GM12878 (cell line): ENCODE results near the gene SUPT4H1. TPM values are rescaled to one million over a fixed set of nuclear protein-coding genes. Genes with fewer than 3 reads are reported as not detected.

Experiments used
- ATAC-seq: fragments of 200-7000 bp; cut with Tn5 transposase; 3 replicates; pipeline ENCODE4 v1.9.1; 2020; ENCODE audit warnings: mild to moderate bottlenecking, moderate library complexity
- BruUV-seq: library from RNA; stranded (reverse); fragments of 400-500 nt; replicated peaks from 2 replicates; lab custom pipeline; 2021; lab: Mats Ljungman, UMichigan
- CTCF ChIA-PET: fragments of 300-600 bp; sonication (Branson Sonifier 250); formaldehyde crosslinking; extraction: SDS; loops from one replicate; lab custom pipeline; 2021; ENCODE audit warnings: inconsistent platforms; lab: Yijun Ruan, JAX
- POLR2A ChIA-PET: fragments of 350-600 bp; formaldehyde crosslinking; extraction: SDS; loops from one replicate; lab custom pipeline; 2021; ENCODE audit warnings: inconsistent platforms; lab: Charles Lee
- RAD21 ChIA-PET: fragments of 300-600 bp; sonication (Branson Sonifier 250); formaldehyde crosslinking; loops from one replicate; lab custom pipeline; 2023; ENCODE audit warnings: antibody characterized with exemption; ENCODE audit not compliant: unreplicated experiment; lab: Charles Lee
- SMC1A ChIA-PET: fragments of 300-600 bp; sonication (Branson Sonifier 250); formaldehyde crosslinking; loops from one replicate; lab custom pipeline; 2023; ENCODE audit not compliant: unreplicated experiment, uncharacterized antibody; lab: Charles Lee
- DNase-seq: peaks from one replicate; pipeline ENCODE4 v3.0.0-alpha.2; 2011; ENCODE audit warnings: low read depth, low spot score
- FAIRE-seq: peaks from 3 replicates; lab custom pipeline; 2011; peaks lifted over from hg19 to GRCh38; lab: Jason Lieb, UNC
- H2AFZ ChIP-seq: 2 replicates; pipeline ENCODE4 v1.6.0; 2011; ENCODE audit warnings: low read depth, low read length, control low read depth; ENCODE audit not compliant: control insufficient read depth
- H3K27ac ChIP-seq: 2 replicates; pipeline ENCODE4 v1.5.1; 2011; ENCODE audit warnings: control low read depth; ENCODE audit not compliant: control insufficient read depth, insufficient read depth
- H3K27me3 ChIP-seq, 2 experiments: replicated peaks in 1 of 2; 2 replicates each; pipeline versions ENCODE4 v1.6.0 to v1.6.1; 2011; ENCODE audit warnings: low read length in 1 of 2; ENCODE audit not compliant: control insufficient read depth in 2 of 2, insufficient read depth in 2 of 2
- H3K36me3 ChIP-seq, 2 experiments: 2 replicates each; pipeline ENCODE4 v1.5.1; 2011; ENCODE audit warnings: low read length in 1 of 2; ENCODE audit not compliant: control insufficient read depth in 2 of 2, insufficient read depth in 2 of 2
- H3K4me1 ChIP-seq: 2 replicates; pipeline ENCODE4 v1.6.1; 2011; ENCODE audit warnings: mild to moderate bottlenecking, low read length, moderate library complexity, mixed read lengths; ENCODE audit not compliant: control insufficient read depth, insufficient read depth
- H3K4me2 ChIP-seq: 2 replicates; pipeline ENCODE4 v1.6.0; 2011; ENCODE audit warnings: control low read depth; ENCODE audit not compliant: control insufficient read depth, insufficient read depth
- H3K4me3 ChIP-seq: fragments of 200-600 bp; sonication (generic); 2 replicates; pipeline ENCODE4 v1.5.1; 2016
- H3K79me2 ChIP-seq: 2 replicates; pipeline ENCODE4 v1.6.0; 2011; ENCODE audit warnings: low read length; ENCODE audit not compliant: control insufficient read depth, insufficient read depth
- H3K9ac ChIP-seq: 2 replicates; pipeline ENCODE4 v1.8.0; 2011; ENCODE audit warnings: low read length, control low read depth, mixed read lengths; ENCODE audit not compliant: control insufficient read depth, insufficient read depth
- H3K9me3 ChIP-seq: replicated peaks from 3 replicates; pipeline ENCODE4 v1.5.1; 2011; ENCODE audit warnings: mild to moderate bottlenecking, low read length; ENCODE audit not compliant: control insufficient read depth, insufficient read depth
- H4K20me1 ChIP-seq: 2 replicates; pipeline ENCODE4 v1.6.0; 2011; ENCODE audit not compliant: control insufficient read depth, insufficient read depth
- NFYA ChIP-seq: IDR thresholded peaks from 2 replicates; pipeline ENCODE4 v1.6.1; 2011; ENCODE audit warnings: low read depth, mild to moderate bottlenecking, low read length, improper control_type of control experiment, borderline replicate concordance
- NR2C2 ChIP-seq: IDR thresholded peaks from 2 replicates; pipeline ENCODE4 v1.6.1; 2011; ENCODE audit warnings: borderline replicate concordance, low read depth; ENCODE audit not compliant: control insufficient read depth, insufficient read length
- PKNOX1 ChIP-seq: fragments of 450-650 bp; IDR thresholded peaks from 2 replicates; pipeline ENCODE4 v1.6.1; 2016; ENCODE audit warnings: mild to moderate bottlenecking
- POLR2A ChIP-seq: IDR thresholded peaks from 2 replicates; pipeline ENCODE4 v1.6.1; 2011; ENCODE audit warnings: low read depth, mild to moderate bottlenecking, low read length
- RUNX3 ChIP-seq: IDR thresholded peaks from 2 replicates; pipeline ENCODE4 v1.6.1; 2012; ENCODE audit warnings: low read length, inconsistent platforms
- ZNF622 ChIP-seq: fragments of 450-650 bp; IDR thresholded peaks from 2 replicates; pipeline ENCODE4 v1.6.1; 2017; ENCODE audit warnings: mild to moderate bottlenecking, inconsistent platforms
- WGBS: methylation state at CpG from one replicate; pipeline ENCODE4 v1.1.6; 2016; ENCODE audit warnings: low lambda C conversion rate; ENCODE audit not compliant: insufficient replicate concordance, insufficient coverage; ENCODE audit errors: missing lambda C conversion rate; 5-methylcytosine and 5-hydroxymethylcytosine counted together
- in situ Hi-C: fragments of 300-500 bp; cut with MboI; formaldehyde crosslinking; loops from 9 replicates; pipeline ENCODE4 v1.14.3; 2018; ENCODE audit warnings: mixed read lengths
- intact Hi-C: fragments of 100-400 bp; cut with micrococcal nuclease; formaldehyde crosslinking; loops from one replicate; pipeline ENCODE4 v1.14.2; 2022; ENCODE audit not compliant: unreplicated experiment
- polyA plus RNA-seq, 11 experiments: library from polyadenylated mRNA; depleted of rRNA in 4 of 11; unstranded in 6 of 11; stranded (reverse) in 5 of 11; fragments of >200 nt; fragmentation: Nextera tagmentation in 4 of 11; fragmentation: Illumina TruSeq in 1 of 11; extraction: Ambion mirVana in 4 of 11; extraction: Trizol in 1 of 11; gene quantifications; 1 replicate in 1 of 11; 2 replicates in 10 of 11; pipeline versions ENCODE4 v1.2.1 to v1.2.3, GENCODE V29; 2011 to 2016; ENCODE audit warnings: inconsistent platforms in 2 of 11, missing spikeins in 2 of 11, low read depth in 1 of 11
- total RNA-seq, 4 experiments: library from RNA; depleted of rRNA in 3 of 4; stranded (reverse); fragments of >200 nt in 3 of 4; fragmentation: Illumina TruSeq in 1 of 4; extraction: Trizol in 1 of 4; gene quantifications; 2 replicates each; pipeline versions ENCODE4 v1.2.1 to v1.2.3, GENCODE V29; 2013 to 2021

SUPT4H1 gene
- total and polyA plus RNA-seq, 10 of the 15 experiments (the other 5 are each of a cell fraction or from before 2014, with no cell fraction given) = 83.8 to 293 (median 128) TPM

GRCh38 chr17:58354541-58355216, 2.7 kb upstream of the SUPT4H1 start:
- Histone ChIP-seq H4K20me1 (no peaks in the 10 kb centered on the region), H2AFZ (no peak overlapping the region), H3K9me3 (no peaks in the 10 kb centered on the region), H3K4me2 (no peak overlapping the region), H3K27ac (no peak overlapping the region), H3K36me3 (peaks cover 1 to 22% of the 10 kb centered on the region in 2 experiments; a peak in 3 of 4 replicates), H3K4me1 (peaks cover 5% of the 10 kb centered on the region), H3K27me3 (no peaks in the 10 kb centered on the region), H3K79me2 (peaks cover 26% of the 10 kb centered on the region), H3K9ac (no peak overlapping the region), H3K4me3 (no peak overlapping the region)
- in situ Hi-C loops = no loop called here
- BruUV-seq = no TSS peak
- 67% methylated on average over 6 of the region's 6 CpGs for WGBS
- SMC1A ChIA-PET = interaction anchor here (1.3 to 7.2 kb wide), 5 partner anchors 10 to 60 kb away, joined by 3 to 91 read pairs (median 12); partner anchors contain the start of gene RNF43
- TF ChIP-seq POLR2A (peak; percentile 47), NFYA (no peak), NR2C2 (no peak), RUNX3 (no peak), ZNF622 (no peak), PKNOX1 (no peak)
- POLR2A ChIA-PET = interaction anchor here (0.5 to 6.5 kb wide), 5 partner anchors 17 to 61 kb away, joined by 3 to 64 read pairs (median 7); partner anchors contain the start of gene RNF43
- no peak for DNase-seq
- RAD21 ChIA-PET = interaction anchor here (0.8 to 3.6 kb wide), 5 partner anchors 10 to 105 kb away, joined by 3 to 27 read pairs (median 5); no protein-coding TSS in a partner anchor
- no peak for FAIRE-seq
- intact Hi-C loops = no loop called here
- CTCF ChIA-PET = interaction anchor here (0.8 to 3.7 kb wide), 5 partner anchors 10 to 105 kb away, joined by 3 to 19 read pairs (median 5); partner anchors contain the start of gene RNF43
- ATAC-seq = no peak
